NT2/D1 (cell line): Measurements from ENCODE around the gene CT45A10.
A peak's percentile ranks its signal among the peaks of the same experiment; 100 is the strongest.
"Not testable (repeated sequence)": the region's sequence is repeated elsewhere in the genome, so short reads cannot be mapped to it uniquely, and the experiment has no call there.

ENCODE experiments used
- DNase-seq: peaks from one replicate; pipeline ENCODE4 v3.0.0-alpha.2; 2011; ENCODE audit warnings: low read depth, low spot score
- H3K27me3 ChIP-seq: 2 replicates; pipeline ENCODE4 v1.6.0; 2011; ENCODE audit warnings: mild to moderate bottlenecking; ENCODE audit not compliant: insufficient read length, insufficient read depth
- H3K36me3 ChIP-seq: 2 replicates; pipeline ENCODE4 v1.6.1; 2011; ENCODE audit warnings: mild to moderate bottlenecking, low read length, mixed read lengths; ENCODE audit not compliant: insufficient read depth, insufficient read length
- H3K4me1 ChIP-seq: 2 replicates; pipeline ENCODE4 v1.5.1; 2011; ENCODE audit not compliant: insufficient read depth, insufficient read length
- H3K4me3 ChIP-seq: 2 replicates; pipeline ENCODE4 v1.5.1; 2011; ENCODE audit warnings: low read depth; ENCODE audit not compliant: insufficient read length
- H3K9ac ChIP-seq: 2 replicates; pipeline ENCODE4 v1.6.0; 2011; ENCODE audit warnings: low read depth; ENCODE audit not compliant: insufficient read length
- H3K9me3 ChIP-seq: 2 replicates; pipeline ENCODE4 v1.5.1; 2011; ENCODE audit warnings: mild to moderate bottlenecking, low read length; ENCODE audit not compliant: insufficient read depth
- SUZ12 ChIP-seq: IDR thresholded peaks from 2 replicates; pipeline ENCODE4 v1.6.1; 2011; ENCODE audit not compliant: insufficient read length, insufficient read depth; ENCODE audit errors: extremely low read depth
- YY1 ChIP-seq: IDR thresholded peaks from 2 replicates; pipeline ENCODE4 v1.6.1; 2011; ENCODE audit not compliant: insufficient read length, insufficient read depth
- ZNF274 ChIP-seq: IDR thresholded peaks from 2 replicates; pipeline ENCODE4 v1.6.1; 2011; ENCODE audit warnings: mild to moderate bottlenecking, low read depth, low read length

The CT45A10 gene, protein sequence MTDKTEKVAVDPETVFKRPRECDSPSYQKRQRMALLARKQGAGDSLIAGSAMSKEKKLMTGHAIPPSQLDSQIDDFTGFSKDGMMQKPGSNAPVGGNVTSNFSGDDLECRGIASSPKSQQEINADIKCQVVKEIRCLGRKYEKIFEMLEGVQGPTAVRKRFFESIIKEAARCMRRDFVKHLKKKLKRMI

DNA sequence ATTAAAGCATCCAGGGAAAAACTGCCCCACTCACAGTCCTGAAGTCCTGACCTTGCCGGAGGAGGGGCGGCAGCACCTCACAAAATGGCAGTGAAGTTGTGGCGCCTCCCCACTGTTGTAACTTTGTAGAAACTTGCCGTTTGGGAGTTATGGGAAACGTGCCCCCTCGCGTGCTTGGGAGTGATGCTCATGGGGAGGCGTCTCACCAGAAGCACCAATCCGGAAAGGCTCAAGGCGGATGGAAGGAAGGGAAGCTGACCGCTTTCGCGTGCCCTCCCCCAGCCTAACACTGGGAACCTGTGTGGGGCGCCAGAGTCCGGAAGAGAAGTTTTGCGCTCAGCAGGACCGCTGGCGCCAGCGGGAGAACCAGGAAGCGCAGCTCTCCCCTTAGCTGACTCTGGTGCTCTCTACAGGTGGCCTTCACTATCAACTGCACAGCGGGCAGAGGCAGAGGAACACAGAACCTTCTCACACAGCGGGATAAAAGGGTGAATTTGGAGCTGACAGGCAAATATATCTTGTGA is at the start of gene CT45A10, which contains the start of gene SAGE1:
Gene CT45A10 (minus strand): TSS at position 151 of the 524 bp plus-strand sequence. CDS start 8,100 bp downstream, outside the sequence.
Gene SAGE1 (plus strand): TSS at position 423 of the 524 bp plus-strand sequence. CDS start 2,527 bp downstream, outside the sequence.
- TF ChIP-seq SUZ12 (no peak), YY1 (no peak), ZNF274 (no peak)
- Histone ChIP-seq H3K9ac (no peak within 1 kb of the TSS), H3K4me3 (no peak within 1 kb of the TSS), H3K27me3 (no peaks in the 10 kb centered on the region), H3K9me3 (peaks cover 4% of the 10 kb centered on the region; the same call in 1 of the 2 replicates), H3K4me1 (no peaks in the 10 kb centered on the region), H3K36me3 (no peaks in the 10 kb centered on the region)
- DNase-seq: no peak

DNA sequence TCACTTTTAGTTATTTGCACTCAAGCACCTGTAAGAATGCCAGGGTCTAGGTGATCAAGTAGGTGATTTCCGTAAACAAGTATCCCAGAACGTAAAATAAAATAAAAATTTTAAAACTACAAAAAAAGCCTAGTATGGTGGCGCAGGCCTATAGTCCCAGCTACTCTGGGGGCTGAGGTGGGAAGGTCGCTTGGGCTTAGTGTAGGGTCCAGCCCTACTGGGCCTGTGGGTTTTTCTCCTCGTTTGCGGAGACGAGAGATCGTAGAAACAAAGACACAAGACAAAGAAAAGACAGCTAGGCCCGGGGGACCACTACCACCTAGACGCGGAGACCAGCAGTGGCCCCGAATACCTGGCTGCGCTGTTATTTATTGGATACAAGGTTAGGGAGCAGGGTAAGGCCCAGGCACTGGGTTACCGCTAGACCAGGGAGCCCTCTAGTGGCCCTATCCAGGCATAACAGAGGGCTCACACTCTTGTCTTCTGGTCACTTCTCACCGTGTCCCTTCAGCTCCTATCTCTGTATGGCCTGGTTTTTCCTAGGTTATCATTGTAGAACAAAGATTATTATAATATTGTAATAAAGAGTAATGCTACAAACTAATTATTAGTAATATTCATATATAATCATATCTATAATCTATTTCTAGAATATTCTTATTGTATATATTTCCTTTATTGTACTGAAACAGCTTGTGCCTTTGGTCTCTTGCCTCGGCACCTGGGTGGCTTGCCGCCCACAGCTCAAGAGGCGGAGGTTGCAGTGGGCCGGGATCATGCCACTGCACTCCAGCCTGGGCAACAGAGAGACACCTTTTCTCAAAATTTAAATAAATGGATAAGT is 38.6 kb upstream of the CT45A10 start:
- Histone ChIP-seq H3K9me3 (no peaks in the 10 kb centered on the region), H3K27me3 (no peaks in the 10 kb centered on the region), H3K4me3 (no peak overlapping the region), H3K36me3 (no peaks in the 10 kb centered on the region), H3K9ac (no peak overlapping the region), H3K4me1 (no peaks in the 10 kb centered on the region)
- peak; percentile 8 for DNase-seq
- TF ChIP-seq SUZ12 (no peak), ZNF274 (no peak), YY1 (no peak)

DNA sequence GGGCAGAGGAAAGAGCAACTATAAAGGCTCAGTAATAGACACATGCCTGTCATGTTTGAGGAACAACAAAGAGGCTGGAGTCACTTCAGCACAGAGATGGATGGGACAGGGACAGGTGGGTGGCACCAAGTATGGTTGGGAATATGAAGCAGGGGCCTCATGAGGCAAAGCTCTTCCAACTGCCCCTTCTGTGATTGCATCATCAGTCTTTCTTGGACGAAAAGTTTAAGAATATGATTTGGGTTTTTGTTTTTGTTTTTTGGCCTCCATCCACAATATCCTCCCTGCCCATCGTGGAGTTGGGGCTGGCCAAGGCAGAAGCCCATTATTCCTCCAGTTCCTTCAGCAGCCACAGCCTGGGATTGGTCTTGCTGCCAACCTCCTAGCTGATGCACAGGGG is 34.7 kb upstream of the CT45A10 start:
- TF ChIP-seq YY1 (no peak), SUZ12 (no peak), ZNF274 (no peak)
- Histone ChIP-seq H3K27me3 (no peaks in the 10 kb centered on the region), H3K4me1 (no peaks in the 10 kb centered on the region), H3K36me3 (no peaks in the 10 kb centered on the region), H3K9ac (no peak overlapping the region), H3K4me3 (no peak overlapping the region), H3K9me3 (no peaks in the 10 kb centered on the region)
- DNase-seq: no peak

DNA sequence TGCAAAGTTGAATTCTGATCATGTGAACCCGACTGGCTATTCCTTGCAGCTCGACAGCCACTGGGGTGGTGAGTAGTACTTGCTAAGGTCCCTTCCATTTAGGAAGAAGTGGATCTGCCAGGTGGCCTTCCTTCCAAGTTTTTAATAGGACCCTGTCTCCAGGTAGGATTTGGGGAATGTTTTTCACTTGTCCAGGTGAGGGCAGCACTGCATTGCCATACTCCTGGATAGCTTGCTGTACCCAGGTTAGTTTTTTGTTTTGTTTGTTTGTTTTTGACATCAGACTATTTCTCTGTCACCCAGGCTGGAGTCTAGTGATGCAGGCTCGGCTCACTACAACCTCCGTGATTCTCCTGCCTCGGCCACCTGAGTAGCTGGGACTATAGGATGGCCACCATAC is 30.1 kb upstream of the CT45A10 start:
- no peak for TF ChIP-seq SUZ12
- no peak for TF ChIP-seq ZNF274
- no peak for TF ChIP-seq YY1
- DNase-seq: no peak
- Histone ChIP-seq H3K36me3 (no peaks in the 10 kb centered on the region), H3K27me3 (no peaks in the 10 kb centered on the region), H3K4me1 (no peaks in the 10 kb centered on the region), H3K9ac (no peak overlapping the region), H3K4me3 (no peak overlapping the region), H3K9me3 (no peaks in the 10 kb centered on the region)

DNA sequence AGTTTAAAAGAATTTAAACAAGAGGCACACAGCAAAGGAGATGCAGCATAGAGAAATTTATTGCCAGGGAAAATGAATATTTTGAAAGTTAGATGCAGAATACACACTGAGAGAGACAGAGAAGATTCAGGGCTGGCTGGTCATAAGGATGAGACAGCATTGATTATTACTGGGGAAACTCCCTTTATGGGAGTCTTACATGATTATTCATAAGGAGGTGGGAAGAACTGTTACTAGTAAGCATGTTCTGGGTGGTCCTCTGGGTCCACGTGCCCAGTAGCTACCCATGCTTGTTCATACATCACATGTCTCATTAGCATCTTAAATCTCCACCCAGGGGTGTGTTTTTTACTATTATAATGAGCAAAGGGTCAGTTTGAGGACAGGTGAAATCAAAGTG is 27.3 kb upstream of the CT45A10 start:
- H3K4me3 ChIP-seq, H3K9ac ChIP-seq, H3K27me3 ChIP-seq, DNase-seq, H3K36me3 ChIP-seq, H3K9me3 ChIP-seq, H3K4me1 ChIP-seq: not testable (repeated sequence)

DNA sequence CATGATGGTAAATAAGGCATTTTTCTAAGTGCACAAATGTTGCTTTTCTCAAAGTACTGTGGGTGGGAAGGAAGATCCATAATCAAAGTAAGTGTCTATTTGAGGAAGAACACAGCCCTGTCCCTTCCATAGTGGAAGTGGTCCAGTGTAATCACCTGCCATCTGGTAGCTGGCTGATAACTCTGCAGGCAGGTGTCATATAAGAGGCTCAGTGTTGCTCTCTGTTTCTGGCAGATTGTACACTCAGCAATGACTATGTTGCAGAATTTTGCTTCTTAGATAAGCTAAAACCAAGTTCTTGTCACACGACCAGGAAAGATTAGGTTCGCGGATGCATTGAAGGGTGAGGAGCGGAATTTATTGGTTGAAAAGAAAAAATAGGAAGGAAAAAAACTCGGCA is 21.2 kb upstream of the CT45A10 start:
- DNase-seq: no peak
- TF ChIP-seq YY1 (no peak), ZNF274 (no peak), SUZ12 (no peak)
- no peaks in the 10 kb centered on the region for H3K27me3 ChIP-seq

DNA sequence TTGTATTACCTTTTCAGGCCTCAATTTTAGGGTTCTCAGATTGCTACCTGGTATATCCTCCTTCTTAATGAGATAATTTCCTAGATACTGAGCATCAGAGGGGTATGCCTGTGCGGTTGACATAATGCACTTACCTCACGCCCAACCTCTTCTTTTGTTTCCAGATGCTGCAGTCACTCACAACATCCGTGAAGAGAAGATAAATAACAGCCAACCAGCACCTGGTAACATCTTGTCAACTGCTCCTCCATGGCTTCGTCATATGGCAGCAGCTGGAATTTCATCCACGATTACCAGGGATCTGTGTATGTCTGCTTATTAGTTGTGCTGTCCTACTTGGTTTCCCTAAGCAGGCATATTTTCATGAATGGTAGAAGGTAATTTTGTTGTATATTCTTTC is 17.0 kb upstream of the CT45A10 start:
- DNase-seq: no peak
- Histone ChIP-seq H3K9me3 (no peaks in the 10 kb centered on the region), H3K36me3 (no peaks in the 10 kb centered on the region), H3K4me3 (no peak overlapping the region), H3K9ac (no peak overlapping the region), H3K4me1 (no peaks in the 10 kb centered on the region), H3K27me3 (no peaks in the 10 kb centered on the region)
- no peak for TF ChIP-seq ZNF274
- no peak for TF ChIP-seq SUZ12
- no peak for TF ChIP-seq YY1

More for the DNA sequence above, 21.2 kb upstream of the CT45A10 start:
- H3K36me3 ChIP-seq: no peaks in the 10 kb centered on the region
- H3K4me1 ChIP-seq: no peaks in the 10 kb centered on the region
- H3K4me3 ChIP-seq: no peak overlapping the region
- no peak overlapping the region for H3K9ac ChIP-seq
- no peaks in the 10 kb centered on the region for H3K9me3 ChIP-seq
